ENCODE data around the gene PRMT2.
"Not testable (repeated sequence)": the region's sequence is repeated elsewhere in the genome, so short reads cannot be mapped to it uniquely, and the experiment has no call there.

- not testable (repeated sequence) for TF ChIP-seq CTCF, POLR2A (IDR thresholded peaks at IDR 0.05)
Observed at GRCh38 chr21:46676542-46676941, 41.1 kb downstream of the PRMT2 start.
